Neural cell (in vitro differentiated cells): ENCODE results near the gene PHOSPHO1. TPM values are rescaled to one million over a fixed set of nuclear protein-coding genes. Genes with fewer than 3 reads are reported as not detected.

Experiments
- H2AFZ ChIP-seq: fragments of 200-600, 300-800 bp; sonication (generic), shearing (Covaris generic); 2 replicates; pipeline ENCODE4 v1.6.0; 2014; ENCODE audit warnings: low read depth, mild to moderate bottlenecking, antibody characterized with exemption, low read length, moderate library complexity
- H3F3A ChIP-seq: fragments of 200-600 bp; shearing (Covaris generic); 2 replicates; pipeline ENCODE4 v1.6.1; 2016; ENCODE audit warnings: mild to moderate bottlenecking, moderate library complexity, mixed read lengths, antibody characterized with exemption, low read length; ENCODE audit not compliant: insufficient read depth, poor library complexity, severe bottlenecking
- H3K27ac ChIP-seq: fragments of 200-600, 300-800 bp; sonication (generic), shearing (Covaris generic); 2 replicates; pipeline ENCODE4 v1.5.1; 2014; ENCODE audit warnings: mild to moderate bottlenecking, low read length, moderate library complexity
- H3K27me3 ChIP-seq: fragments of 300-800, 200-600 bp; sonication (generic), shearing (Covaris generic); 2 replicates; pipeline ENCODE4 v1.6.0; 2014; ENCODE audit warnings: mild to moderate bottlenecking, low read depth, low read length, moderate library complexity; ENCODE audit not compliant: insufficient read depth
- H3K36me3 ChIP-seq: fragments of 300-800, 200-600 bp; sonication (generic), shearing (Covaris generic); 2 replicates; pipeline ENCODE4 v1.5.1; 2014; ENCODE audit warnings: mild to moderate bottlenecking, antibody characterized with exemption, low read length, moderate library complexity; ENCODE audit not compliant: insufficient read depth
- H3K4me2 ChIP-seq: fragments of 300-800, 200-600 bp; sonication (generic), shearing (Covaris generic); 2 replicates; pipeline ENCODE4 v1.6.0; 2014; ENCODE audit warnings: mild to moderate bottlenecking, low read length
- H3K4me3 ChIP-seq: fragments of 300-800, 200-600 bp; sonication (generic), shearing (Covaris generic); 2 replicates; pipeline ENCODE4 v1.5.1; 2014; ENCODE audit warnings: mild to moderate bottlenecking, low read length, moderate library complexity
- H3K79me2 ChIP-seq: fragments of 200-600 bp; shearing (Covaris generic); replicated peaks from 2 replicates; pipeline ENCODE4 v1.6.0; 2014; ENCODE audit warnings: mild to moderate bottlenecking, low read length, moderate library complexity; ENCODE audit not compliant: insufficient read depth
- H3K9ac ChIP-seq: fragments of 300-800, 200-600 bp; sonication (generic), shearing (Covaris generic); 2 replicates; pipeline ENCODE4 v1.6.1; 2016; ENCODE audit warnings: mild to moderate bottlenecking, low read length, mixed read lengths
- H3K9me2 ChIP-seq: fragments of 200-600 bp; shearing (Covaris generic); 2 replicates; pipeline ENCODE4 v1.6.1; 2016; ENCODE audit warnings: mild to moderate bottlenecking, low read length, mixed read lengths; ENCODE audit not compliant: insufficient read depth
- H3K9me3 ChIP-seq: fragments of 200-600, 300-800 bp; sonication (generic), shearing (Covaris generic); 2 replicates; pipeline ENCODE4 v1.6.1; 2016; ENCODE audit warnings: mild to moderate bottlenecking, mixed run types, low read length, moderate library complexity, mixed read lengths
- H4K20me1 ChIP-seq: fragments of 200-600 bp; shearing (Covaris generic); 2 replicates; pipeline ENCODE4 v1.6.1; 2016; ENCODE audit warnings: mild to moderate bottlenecking, mixed run types; ENCODE audit not compliant: insufficient read depth
- EP300 ChIP-seq: fragments of 450-650 bp; conservative IDR thresholded peaks from 2 replicates; pipeline ENCODE4 v1.6.1; 2014; ENCODE audit warnings: antibody characterized with exemption, mild to moderate bottlenecking, moderate library complexity; ENCODE audit not compliant: poor library complexity, severe bottlenecking
- EZH2 ChIP-seq: fragments of 200-600, 300-800 bp; shearing (Covaris generic), sonication (generic); IDR thresholded peaks from 2 replicates; pipeline ENCODE4 v1.6.1; 2014; ENCODE audit warnings: antibody characterized with exemption, low read length, borderline replicate concordance, mild to moderate bottlenecking; ENCODE audit not compliant: insufficient read depth, poor library complexity, severe bottlenecking
- MXI1 ChIP-seq: fragments of 450-650 bp; conservative IDR thresholded peaks from 2 replicates; pipeline ENCODE4 v1.6.1; 2014; ENCODE audit warnings: antibody characterized with exemption, mild to moderate bottlenecking; ENCODE audit not compliant: poor library complexity, severe bottlenecking
- POLR2AphosphoS5 ChIP-seq: IDR thresholded peaks from 2 replicates; pipeline ENCODE4 v1.6.1; 2012
- RAD21 ChIP-seq: fragments of 450-650 bp; conservative IDR thresholded peaks from 2 replicates; pipeline ENCODE4 v1.6.1; 2014; ENCODE audit warnings: antibody characterized with exemption, mild to moderate bottlenecking, moderate library complexity
- SMC3 ChIP-seq: fragments of 450-650 bp; conservative IDR thresholded peaks from 2 replicates; pipeline ENCODE4 v1.6.1; 2014; ENCODE audit warnings: antibody characterized with exemption, mild to moderate bottlenecking, moderate library complexity; ENCODE audit not compliant: poor library complexity
- TAF1 ChIP-seq: IDR thresholded peaks from 2 replicates; pipeline ENCODE4 v1.6.1; 2012; ENCODE audit warnings: low read depth
- polyA plus RNA-seq: library from polyadenylated mRNA; depleted of rRNA; stranded (reverse); fragments of >200 nt; gene quantifications from 2 replicates; pipeline ENCODE4 v1.2.3, GENCODE V29; 2014
- TF ChIP-seq, protein P1 (sequence below): IDR thresholded peaks from 2 replicates; pipeline ENCODE4 v1.6.1; 2012; ENCODE audit warnings: borderline replicate concordance
- TF ChIP-seq, protein P2 (sequence below): fragments of 450-650 bp; IDR thresholded peaks from 2 replicates; pipeline ENCODE4 v1.5.1; 2014; ENCODE audit warnings: antibody characterized with exemption, mild to moderate bottlenecking, moderate library complexity; ENCODE audit not compliant: poor library complexity, severe bottlenecking

PHOSPHO1 gene
- polyA plus RNA-seq, 1 donor from 2014 or later, result not detected

DNA sequence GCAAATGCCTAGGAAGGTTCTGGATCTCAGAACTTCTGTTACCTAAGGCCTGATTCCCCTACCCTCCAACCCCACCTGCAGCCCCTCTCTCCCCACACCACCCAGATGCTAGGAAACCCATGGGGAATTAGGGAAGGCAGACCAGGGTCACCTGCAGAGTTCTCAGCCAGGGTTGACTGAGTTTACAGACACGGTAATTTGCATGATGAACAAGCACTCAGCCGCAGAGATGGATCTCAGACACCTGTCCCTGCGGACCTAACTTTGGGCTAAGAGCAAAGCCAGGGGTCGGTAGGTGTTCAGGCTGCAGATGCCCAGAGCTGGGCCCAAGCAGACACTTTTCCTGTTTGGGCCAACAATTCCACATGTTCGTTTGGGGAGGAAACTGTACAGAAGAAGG lies 17.2 kb downstream of the PHOSPHO1 start:
- no peaks in the 10 kb centered on the region for H4K20me1 ChIP-seq
- H3K4me2 ChIP-seq, result no peak overlapping the region
- H3K79me2 ChIP-seq, result no peaks in the 10 kb centered on the region
- no peak overlapping the region for H2AFZ ChIP-seq
- no peak overlapping the region for H3K27ac ChIP-seq
- H3K27me3 ChIP-seq, result no peaks in the 10 kb centered on the region
- H3K4me3 ChIP-seq, result no peak overlapping the region
- H3K9ac ChIP-seq, result no peak overlapping the region
- H3K9me2 ChIP-seq, result no peaks in the 10 kb centered on the region
- no peak for TF ChIP-seq EP300
- no peak for TF ChIP-seq POLR2AphosphoS5
- TF ChIP-seq, protein P1, sequence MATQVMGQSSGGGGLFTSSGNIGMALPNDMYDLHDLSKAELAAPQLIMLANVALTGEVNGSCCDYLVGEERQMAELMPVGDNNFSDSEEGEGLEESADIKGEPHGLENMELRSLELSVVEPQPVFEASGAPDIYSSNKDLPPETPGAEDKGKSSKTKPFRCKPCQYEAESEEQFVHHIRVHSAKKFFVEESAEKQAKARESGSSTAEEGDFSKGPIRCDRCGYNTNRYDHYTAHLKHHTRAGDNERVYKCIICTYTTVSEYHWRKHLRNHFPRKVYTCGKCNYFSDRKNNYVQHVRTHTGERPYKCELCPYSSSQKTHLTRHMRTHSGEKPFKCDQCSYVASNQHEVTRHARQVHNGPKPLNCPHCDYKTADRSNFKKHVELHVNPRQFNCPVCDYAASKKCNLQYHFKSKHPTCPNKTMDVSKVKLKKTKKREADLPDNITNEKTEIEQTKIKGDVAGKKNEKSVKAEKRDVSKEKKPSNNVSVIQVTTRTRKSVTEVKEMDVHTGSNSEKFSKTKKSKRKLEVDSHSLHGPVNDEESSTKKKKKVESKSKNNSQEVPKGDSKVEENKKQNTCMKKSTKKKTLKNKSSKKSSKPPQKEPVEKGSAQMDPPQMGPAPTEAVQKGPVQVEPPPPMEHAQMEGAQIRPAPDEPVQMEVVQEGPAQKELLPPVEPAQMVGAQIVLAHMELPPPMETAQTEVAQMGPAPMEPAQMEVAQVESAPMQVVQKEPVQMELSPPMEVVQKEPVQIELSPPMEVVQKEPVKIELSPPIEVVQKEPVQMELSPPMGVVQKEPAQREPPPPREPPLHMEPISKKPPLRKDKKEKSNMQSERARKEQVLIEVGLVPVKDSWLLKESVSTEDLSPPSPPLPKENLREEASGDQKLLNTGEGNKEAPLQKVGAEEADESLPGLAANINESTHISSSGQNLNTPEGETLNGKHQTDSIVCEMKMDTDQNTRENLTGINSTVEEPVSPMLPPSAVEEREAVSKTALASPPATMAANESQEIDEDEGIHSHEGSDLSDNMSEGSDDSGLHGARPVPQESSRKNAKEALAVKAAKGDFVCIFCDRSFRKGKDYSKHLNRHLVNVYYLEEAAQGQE, result no peak
- TF ChIP-seq SMC3, result no peak
- no peak for TF ChIP-seq TAF1
- TF ChIP-seq MXI1, result no peak
- TF ChIP-seq EZH2, result no peak
- no peak for TF ChIP-seq RAD21
- TF ChIP-seq, protein P2, sequence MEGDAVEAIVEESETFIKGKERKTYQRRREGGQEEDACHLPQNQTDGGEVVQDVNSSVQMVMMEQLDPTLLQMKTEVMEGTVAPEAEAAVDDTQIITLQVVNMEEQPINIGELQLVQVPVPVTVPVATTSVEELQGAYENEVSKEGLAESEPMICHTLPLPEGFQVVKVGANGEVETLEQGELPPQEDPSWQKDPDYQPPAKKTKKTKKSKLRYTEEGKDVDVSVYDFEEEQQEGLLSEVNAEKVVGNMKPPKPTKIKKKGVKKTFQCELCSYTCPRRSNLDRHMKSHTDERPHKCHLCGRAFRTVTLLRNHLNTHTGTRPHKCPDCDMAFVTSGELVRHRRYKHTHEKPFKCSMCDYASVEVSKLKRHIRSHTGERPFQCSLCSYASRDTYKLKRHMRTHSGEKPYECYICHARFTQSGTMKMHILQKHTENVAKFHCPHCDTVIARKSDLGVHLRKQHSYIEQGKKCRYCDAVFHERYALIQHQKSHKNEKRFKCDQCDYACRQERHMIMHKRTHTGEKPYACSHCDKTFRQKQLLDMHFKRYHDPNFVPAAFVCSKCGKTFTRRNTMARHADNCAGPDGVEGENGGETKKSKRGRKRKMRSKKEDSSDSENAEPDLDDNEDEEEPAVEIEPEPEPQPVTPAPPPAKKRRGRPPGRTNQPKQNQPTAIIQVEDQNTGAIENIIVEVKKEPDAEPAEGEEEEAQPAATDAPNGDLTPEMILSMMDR, result no peak
- no peaks in the 10 kb centered on the region for H3K9me3 ChIP-seq
- H3F3A ChIP-seq, result no peaks in the 10 kb centered on the region
- H3K36me3 ChIP-seq, result no peaks in the 10 kb centered on the region

DNA sequence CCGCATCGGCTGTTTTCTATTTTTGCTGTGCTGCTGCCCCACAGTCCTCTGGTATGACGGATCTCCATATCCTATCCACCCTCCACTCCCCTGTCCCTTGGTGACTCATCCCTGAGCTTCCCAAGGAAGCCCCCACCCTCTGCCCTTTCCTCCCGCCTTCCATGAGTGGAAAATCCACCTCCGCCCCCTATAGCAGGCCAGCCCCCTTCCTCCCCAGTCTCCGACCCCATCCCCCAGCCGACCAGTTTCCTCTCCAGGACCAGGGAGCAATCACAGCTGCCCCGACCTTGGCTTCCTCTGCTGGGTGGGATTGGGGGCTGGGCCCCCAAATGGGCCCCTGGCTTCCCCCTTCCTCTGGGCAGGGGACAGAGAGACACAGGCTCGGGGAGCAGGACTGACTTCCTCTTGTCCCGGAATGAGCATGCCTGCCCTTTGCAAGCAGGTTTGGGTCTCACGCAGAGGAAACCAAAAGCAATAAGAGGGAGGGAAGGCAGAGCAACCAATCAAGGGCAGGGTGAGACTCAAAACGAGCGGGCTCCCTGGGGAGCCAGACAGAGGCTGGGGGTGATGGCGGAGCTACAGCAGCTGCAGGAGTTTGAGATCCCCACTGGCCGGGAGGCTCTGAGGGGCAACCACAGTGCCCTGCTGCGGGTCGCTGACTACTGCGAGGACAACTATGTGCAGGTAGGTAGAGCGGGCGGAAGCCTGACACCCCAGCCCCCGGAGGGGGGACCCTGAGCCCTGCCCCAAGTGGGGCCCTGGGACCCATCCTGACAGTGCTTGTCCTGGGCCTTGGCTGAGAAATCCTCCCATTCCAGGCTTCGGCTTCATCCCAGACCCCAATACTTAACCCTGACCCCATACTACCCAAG lies 20.2 kb downstream of the PHOSPHO1 start, which contains the start of the genes ABI3 and GNGT2:
Gene ABI3, plus strand, starts transcription at position 550 of the 872 bp plus-strand sequence. Its CDS starts 18 bp downstream, at position 568.
Gene GNGT2, minus strand, starts transcription at position 417 of the 872 bp plus-strand sequence. CDS start 3,152 bp downstream, outside the sequence.
- H3K36me3 ChIP-seq, result no peaks in the 10 kb centered on the region
- no peaks in the 10 kb centered on the region for H3K9me2 ChIP-seq
- H3K9ac ChIP-seq, result no peak within 1 kb of the TSS
- no peaks in the 10 kb centered on the region for H3K79me2 ChIP-seq
- H3K27ac ChIP-seq, result no peak within 1 kb of the TSS
- H4K20me1 ChIP-seq, result no peaks in the 10 kb centered on the region
- H3K9me3 ChIP-seq, result no peaks in the 10 kb centered on the region
- H3K27me3 ChIP-seq, result no peaks in the 10 kb centered on the region
- H3K4me2 ChIP-seq, result no peak within 1 kb of the TSS
- TF ChIP-seq SMC3 (no peak), TAF1 (no peak)
- TF ChIP-seq, protein P1, result no peak
- no peak within 1 kb of the TSS for H2AFZ ChIP-seq
- H3F3A ChIP-seq, result no peaks in the 10 kb centered on the region
- H3K4me3 ChIP-seq, result no peak within 1 kb of the TSS
